SIG-M5 (cell line): Measurements from ENCODE around the gene PDZRN3.

ENCODE experiments used
- DNase-seq: peaks from one replicate; lab custom pipeline; 2025; lab: John Stamatoyannopoulos, UW

Gene PDZRN3

GRCh38 chr3:73415118-73415517 lies 209.6 kb downstream of the PDZRN3 start:
- no peak for DNase-seq

DNA sequence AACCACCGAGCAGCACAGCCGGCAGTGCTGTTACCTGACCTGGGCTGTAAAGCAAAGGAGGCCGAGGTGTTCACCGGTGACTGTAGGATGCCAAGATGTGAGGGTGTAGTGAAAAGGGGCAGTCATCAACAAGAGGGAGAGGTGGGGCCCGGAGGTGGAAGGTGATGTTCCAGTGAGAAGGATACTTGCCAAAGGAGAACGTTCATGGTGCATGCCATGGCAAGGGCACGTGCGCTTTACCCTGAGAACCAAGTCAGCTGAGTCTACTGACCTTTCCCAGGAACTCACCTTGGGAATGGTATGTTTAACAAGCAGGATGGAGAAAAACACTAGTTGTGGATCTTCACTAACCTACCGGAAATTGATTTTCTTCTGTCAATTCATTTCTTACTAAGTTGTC lies 211.1 kb downstream of the PDZRN3 start:
- DNase-seq: no peak

GRCh38 chr3:73411993-73412392 lies 212.7 kb downstream of the PDZRN3 start:
- DNase-seq: no peak

GRCh38 chr3:73411545-73411944 lies 213.2 kb downstream of the PDZRN3 start:
- DNase-seq: no peak

- DNase-seq: no peak
These were observed 215.5 kb downstream of the PDZRN3 start for GRCh38 chr3:73409138-73409763.

- no peak for DNase-seq
These were observed 216.1 kb downstream of the PDZRN3 start for GRCh38 chr3:73408634-73409033.

- DNase-seq: no peak
These were observed 217.2 kb downstream of the PDZRN3 start for GRCh38 chr3:73407577-73407976.

GRCh38 chr3:73405853-73406252 lies 218.9 kb downstream of the PDZRN3 start:
- no peak for DNase-seq

- DNase-seq: no peak
These were observed 219.7 kb downstream of the PDZRN3 start for GRCh38 chr3:73405000-73405399.

DNA sequence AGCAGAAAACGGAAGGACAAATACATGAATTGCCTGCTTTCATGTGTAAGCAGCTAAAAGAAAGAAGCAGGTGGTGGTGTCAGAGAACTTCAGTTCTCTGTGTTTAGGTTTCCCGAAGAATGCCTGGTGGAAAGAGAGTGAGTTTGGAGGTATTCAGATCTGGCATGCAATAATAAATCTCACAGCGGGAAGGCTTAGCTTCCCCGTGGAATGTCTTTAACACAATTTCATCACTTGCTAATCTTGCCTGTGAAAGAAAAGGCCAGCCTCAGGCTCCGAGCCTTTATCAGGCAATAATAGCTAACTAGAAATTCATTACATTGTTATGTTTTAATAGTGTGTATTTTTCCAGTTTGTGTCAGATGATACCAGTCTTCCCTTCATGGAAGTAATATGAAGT lies 220.3 kb downstream of the PDZRN3 start:
- DNase-seq: no peak

GRCh38 chr3:73403444-73403843 lies 221.3 kb downstream of the PDZRN3 start:
- no peak for DNase-seq

DNA sequence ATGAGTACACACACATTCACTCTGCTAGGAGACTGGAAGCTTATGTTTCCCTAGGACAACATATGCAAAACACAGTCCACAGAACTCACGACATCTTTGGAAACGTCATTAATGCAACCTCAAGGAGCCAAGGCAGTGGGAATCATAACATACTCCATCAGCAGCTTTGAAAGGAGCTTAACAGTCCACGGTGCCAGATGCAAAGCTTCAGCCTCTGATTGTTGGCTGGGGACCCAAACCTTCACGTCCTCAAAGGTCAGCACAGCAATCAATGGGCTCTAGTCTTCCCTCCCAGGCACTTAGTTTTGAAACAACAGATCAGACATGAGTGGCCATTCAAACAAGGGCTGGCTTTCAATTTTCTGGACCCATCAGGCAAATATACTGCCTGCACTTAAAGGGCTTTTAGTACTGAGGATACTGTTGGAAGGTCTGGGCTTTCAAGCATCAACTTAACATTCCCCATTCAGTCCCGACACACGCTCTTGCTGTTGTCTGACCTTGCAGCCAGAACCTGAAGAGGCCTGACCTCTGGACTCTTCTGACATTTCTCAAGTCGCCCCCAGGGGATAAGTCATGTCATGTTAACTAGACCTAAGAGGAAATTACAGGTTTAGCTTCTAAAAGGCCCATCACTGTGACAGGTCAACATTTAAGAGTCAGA lies 223.0 kb downstream of the PDZRN3 start:
- DNase-seq: no peak

- DNase-seq: no peak
These were observed 223.7 kb downstream of the PDZRN3 start for GRCh38 chr3:73401059-73401458.

- DNase-seq: no peak
These were observed 225.0 kb downstream of the PDZRN3 start for GRCh38 chr3:73399666-73400253.

GRCh38 chr3:73399106-73399505 lies 225.6 kb downstream of the PDZRN3 start:
- DNase-seq: no peak

DNA sequence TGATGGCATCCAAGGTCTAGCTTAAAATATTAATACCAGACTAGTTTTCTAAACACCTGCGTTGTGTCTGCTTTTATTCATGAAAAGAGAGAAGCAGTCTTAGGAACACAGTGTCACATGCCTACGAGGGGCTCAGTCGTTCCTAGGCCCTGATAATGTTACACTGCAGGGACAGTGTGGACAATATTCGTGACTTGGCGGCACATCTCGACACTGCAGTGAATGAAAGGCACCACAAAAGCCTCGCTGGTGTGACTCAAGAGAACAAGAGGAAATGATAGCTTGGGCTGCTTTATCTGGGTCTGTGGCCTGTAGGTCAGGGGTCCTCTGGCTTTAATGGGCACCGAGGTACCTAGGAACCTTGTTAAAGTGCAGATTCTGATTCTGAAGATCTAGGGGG lies 226.7 kb downstream of the PDZRN3 start:
- DNase-seq: no peak

- no peak for DNase-seq
These were observed 230.5 kb downstream of the PDZRN3 start for GRCh38 chr3:73394240-73394639.

GRCh38 chr3:73393005-73393404 lies 231.7 kb downstream of the PDZRN3 start:
- no peak for DNase-seq

DNA sequence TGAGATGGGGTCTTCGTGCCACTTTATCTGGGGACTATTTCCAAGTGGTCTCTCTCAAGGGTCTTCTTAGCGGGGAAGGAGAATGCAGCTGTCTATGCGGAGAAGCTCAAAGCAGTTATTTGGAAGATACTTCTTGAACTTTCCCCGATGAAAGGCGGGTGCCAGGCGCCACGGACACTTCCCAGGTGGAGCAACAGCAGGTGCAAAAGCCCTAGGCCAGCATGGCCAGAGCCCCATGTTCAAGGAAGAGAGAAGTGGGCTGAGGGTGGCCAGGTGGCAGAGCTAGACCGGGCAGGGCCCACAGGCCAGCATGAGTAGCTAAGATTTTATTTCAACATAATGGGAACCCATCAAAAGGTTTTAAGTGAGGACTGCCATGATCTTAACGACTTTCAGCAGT lies 232.8 kb downstream of the PDZRN3 start:
- no peak for DNase-seq

- DNase-seq: no peak
These were observed 234.8 kb downstream of the PDZRN3 start for GRCh38 chr3:73389928-73390327.

DNA sequence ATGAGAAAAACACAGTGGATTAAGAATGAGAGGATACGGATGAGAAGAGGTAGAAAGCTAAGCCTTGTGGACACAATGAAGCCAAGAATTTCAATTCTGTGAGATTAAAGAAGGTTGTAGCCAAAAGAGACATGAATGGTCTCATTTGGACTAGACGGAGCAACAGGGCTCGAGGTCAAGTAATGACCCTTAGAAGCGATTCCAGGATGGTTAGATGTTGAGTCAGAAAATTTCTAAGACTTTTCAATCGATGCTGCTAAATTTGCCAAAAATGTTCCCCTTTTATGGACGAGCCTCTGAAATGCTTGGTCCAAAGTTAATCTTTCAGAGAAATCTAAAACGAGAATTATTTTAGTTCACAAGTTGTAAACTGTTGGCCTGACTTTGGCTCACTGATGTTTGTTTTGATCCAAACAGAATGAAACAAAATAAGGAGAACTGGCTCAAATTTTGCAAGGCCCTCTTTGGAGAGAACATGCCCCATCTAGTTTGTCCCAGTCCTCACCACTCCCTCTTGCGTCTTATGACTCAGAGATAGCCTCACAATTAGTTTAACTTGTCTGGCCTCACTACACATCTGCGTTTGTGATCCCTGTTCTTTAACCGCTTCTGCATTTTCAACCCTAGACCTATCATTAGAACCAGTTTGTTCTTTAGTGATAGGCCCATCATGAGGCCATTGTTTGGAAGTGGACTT lies 235.5 kb downstream of the PDZRN3 start:
- DNase-seq: no peak

DNA sequence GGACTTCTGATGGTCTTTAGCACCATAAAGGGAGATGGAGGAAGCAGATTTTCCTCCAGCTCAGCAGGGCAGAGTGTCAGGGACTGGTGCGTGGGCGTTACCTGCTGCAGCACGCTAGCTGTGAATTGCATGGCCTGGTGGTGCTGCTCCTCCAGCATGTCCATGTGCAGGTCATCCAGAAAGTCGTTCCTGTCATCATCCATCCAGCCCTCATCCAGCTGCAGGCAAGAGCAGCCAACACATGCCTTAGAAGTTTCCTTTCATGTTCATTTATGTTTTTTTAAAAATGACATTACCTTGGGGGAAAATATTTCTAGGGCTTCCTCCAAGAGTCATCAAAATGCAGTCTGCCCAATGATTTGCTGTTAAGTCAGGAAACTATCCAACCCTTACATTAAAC lies 239.2 kb downstream of the PDZRN3 start:
- no peak for DNase-seq
